B cell (primary cell): ENCODE data around the gene SPATA32. TPM values are rescaled to one million over a fixed set of nuclear protein-coding genes. Genes with fewer than 3 reads are reported as not detected.

Source experiments
- ATAC-seq: fragments of 200-7000 bp; cut with Tn5 transposase; one replicate; pipeline ENCODE4 v1.10.0; 2021; ENCODE audit warnings: low read depth, mild to moderate bottlenecking, moderate number of reproducible peaks, moderate library complexity
- CTCF ChIA-PET: fragments of 350-600 bp; sonication (Branson Sonifier 250); formaldehyde crosslinking; loops from one replicate; lab custom pipeline; 2021; ENCODE audit warnings: antibody characterized with exemption, inconsistent platforms; lab: Charles Lee
- POLR2A ChIA-PET: fragments of 350-600 bp; sonication (Branson Sonifier 250); formaldehyde crosslinking; loops from one replicate; lab custom pipeline; 2021; ENCODE audit warnings: antibody characterized with exemption; lab: Charles Lee
- DNase-seq: peaks from one replicate; pipeline ENCODE4 v3.0.0; 2013
- H2AFZ ChIP-seq: 2 replicates; pipeline ENCODE4 v1.6.1; 2012; ENCODE audit warnings: mild to moderate bottlenecking, low read depth, low read length; ENCODE audit not compliant: insufficient read depth, poor library complexity, severe bottlenecking
- H3K27ac ChIP-seq, 2 donors: 1 replicate in 1 of 2; 2 replicates in 1 of 2; pipeline ENCODE4 v1.5.1; 2012 to 2013; ENCODE audit warnings: low read length in 2 of 2, mild to moderate bottlenecking in 2 of 2, moderate library complexity in 1 of 2
- H3K27me3 ChIP-seq, 4 experiments: fragments of 200-600 bp in 1 of 4; sonication (generic) in 1 of 4; replicated peaks in 1 of 4; 1 replicate in 2 of 4; 2 replicates in 2 of 4; pipeline versions ENCODE4 v1.6.1 to v1.7.0; 2013 to 2016; ENCODE audit warnings: low read length in 3 of 4, mild to moderate bottlenecking in 2 of 4, mixed read lengths in 1 of 4, moderate library complexity in 1 of 4; ENCODE audit not compliant: insufficient read depth in 4 of 4, control insufficient read depth in 3 of 4; ENCODE audit errors: control extremely low read depth in 1 of 4
- H3K36me3 ChIP-seq, 2 experiments: replicated peaks in 1 of 2; 1 replicate in 1 of 2; 2 replicates in 1 of 2; pipeline versions ENCODE4 v1.6.1 to v1.7.1; 2013; ENCODE audit warnings: low read length in 1 of 2; ENCODE audit not compliant: insufficient read depth in 2 of 2, control insufficient read depth in 1 of 2; ENCODE audit errors: control extremely low read depth in 1 of 2, extremely low read depth in 1 of 2
- H3K4me1 ChIP-seq, 2 donors: fragments of 200-600 bp in 1 of 2; sonication (generic) in 1 of 2; 1 replicate in 1 of 2; 2 replicates in 1 of 2; pipeline versions ENCODE4 v1.5.1 to v1.6.1; 2013 to 2017; ENCODE audit warnings: low read length in 2 of 2; ENCODE audit not compliant: control insufficient read depth in 2 of 2, insufficient read depth in 2 of 2
- H3K4me2 ChIP-seq: replicated peaks from 2 replicates; pipeline ENCODE3; 2012; ENCODE audit warnings: mild to moderate bottlenecking, low read depth, low read length; ENCODE audit not compliant: poor library complexity, severe bottlenecking
- H3K4me3 ChIP-seq, 5 experiments: fragments of 200-600 bp in 1 of 5; sonication (generic) in 1 of 5; 1 replicate in 3 of 5; 2 replicates in 2 of 5; pipeline versions ENCODE4 v1.5.1 to v1.7.0; 2011 to 2016; ENCODE audit warnings: low read length in 4 of 5, mild to moderate bottlenecking in 4 of 5, low read depth in 2 of 5, control low read depth in 1 of 5, moderate library complexity in 1 of 5; ENCODE audit not compliant: insufficient read depth in 1 of 5; ENCODE audit errors: control extremely low read depth in 1 of 5, extremely low read depth in 1 of 5
- H3K79me2 ChIP-seq: fragments of 200-600 bp; sonication (generic); one replicate; pipeline ENCODE4 v1.6.0; 2016; ENCODE audit warnings: low read length; ENCODE audit not compliant: control insufficient read depth, insufficient read depth
- H3K9ac ChIP-seq: fragments of 200-600 bp; sonication (generic); 2 replicates; pipeline ENCODE4 v1.6.1; 2017; ENCODE audit warnings: mild to moderate bottlenecking, low read length, moderate library complexity
- H3K9me3 ChIP-seq, 3 donors: one replicate each; pipeline versions ENCODE4 v1.6.1 to v1.7.1; 2013; ENCODE audit warnings: low read length in 2 of 3; ENCODE audit not compliant: control insufficient read depth in 2 of 3, insufficient read depth in 1 of 3; ENCODE audit errors: control extremely low read depth in 1 of 3
- H4K20me1 ChIP-seq: 2 replicates; pipeline ENCODE4 v1.6.0; 2012; ENCODE audit warnings: mild to moderate bottlenecking, low read length; ENCODE audit not compliant: insufficient read depth, control insufficient read depth, poor library complexity, severe bottlenecking
- H3K27ac Mint-ChIP-seq: one replicate; pipeline ENCODE4 v1.8.0; 2021; ENCODE audit warnings: mixed read lengths
- H3K27me3 Mint-ChIP-seq: one replicate; pipeline ENCODE4 v1.8.0; 2021; ENCODE audit warnings: mixed read lengths
- H3K4me1 Mint-ChIP-seq: one replicate; pipeline ENCODE4 v1.8.0; 2021; ENCODE audit warnings: mixed read lengths
- H3K4me3 Mint-ChIP-seq: one replicate; pipeline ENCODE4 v1.8.0; 2021; ENCODE audit warnings: mixed read lengths
- H3K9me3 Mint-ChIP-seq: one replicate; pipeline ENCODE4 v1.8.0; 2022; ENCODE audit warnings: mixed read lengths; ENCODE audit not compliant: insufficient read depth
- EZH2 ChIP-seq: IDR thresholded peaks from 2 replicates; pipeline ENCODE4 v1.6.1; 2012; ENCODE audit warnings: borderline replicate concordance, low read depth, mild to moderate bottlenecking, moderate library complexity, low read length; ENCODE audit not compliant: insufficient read depth, poor library complexity, severe bottlenecking
- WGBS: methylation state at CpG from one replicate; pipeline ENCODE4 v1.1.5; 2013; ENCODE audit warnings: missing lambda C conversion rate; ENCODE audit not compliant: insufficient coverage; 5-methylcytosine and 5-hydroxymethylcytosine counted together
- intact Hi-C: fragments of 100-400 bp; cut with micrococcal nuclease; formaldehyde crosslinking; loops from one replicate; pipeline ENCODE4 v1.10.0; 2022
- polyA plus RNA-seq: library from polyadenylated mRNA; depleted of rRNA; stranded (reverse); fragments of >200 nt; gene quantifications from 2 replicates; pipeline ENCODE4 v1.2.3, GENCODE V29; 2012
- total RNA-seq, 2 donors: library from RNA; stranded (reverse); fragments of 120-200 nt in 1 of 2; gene quantifications; 1 replicate in 1 of 2; 2 replicates in 1 of 2; pipeline versions ENCODE4 v1.2.3 to v1.2.4, GENCODE V29; 2013 to 2022
- TF ChIP-seq, protein P1 (sequence below): fragments of 200-600 bp; IDR thresholded peaks from one replicate; pipeline ENCODE4 v1.8.0; 2022; ENCODE audit warnings: antibody characterized with exemption, mild to moderate bottlenecking

SPATA32 gene
- total and polyA plus RNA-seq, 2 donors (not counting 1 experiment from before 2014, with no cell fraction given): 0.12 to 0.52 TPM

DNA sequence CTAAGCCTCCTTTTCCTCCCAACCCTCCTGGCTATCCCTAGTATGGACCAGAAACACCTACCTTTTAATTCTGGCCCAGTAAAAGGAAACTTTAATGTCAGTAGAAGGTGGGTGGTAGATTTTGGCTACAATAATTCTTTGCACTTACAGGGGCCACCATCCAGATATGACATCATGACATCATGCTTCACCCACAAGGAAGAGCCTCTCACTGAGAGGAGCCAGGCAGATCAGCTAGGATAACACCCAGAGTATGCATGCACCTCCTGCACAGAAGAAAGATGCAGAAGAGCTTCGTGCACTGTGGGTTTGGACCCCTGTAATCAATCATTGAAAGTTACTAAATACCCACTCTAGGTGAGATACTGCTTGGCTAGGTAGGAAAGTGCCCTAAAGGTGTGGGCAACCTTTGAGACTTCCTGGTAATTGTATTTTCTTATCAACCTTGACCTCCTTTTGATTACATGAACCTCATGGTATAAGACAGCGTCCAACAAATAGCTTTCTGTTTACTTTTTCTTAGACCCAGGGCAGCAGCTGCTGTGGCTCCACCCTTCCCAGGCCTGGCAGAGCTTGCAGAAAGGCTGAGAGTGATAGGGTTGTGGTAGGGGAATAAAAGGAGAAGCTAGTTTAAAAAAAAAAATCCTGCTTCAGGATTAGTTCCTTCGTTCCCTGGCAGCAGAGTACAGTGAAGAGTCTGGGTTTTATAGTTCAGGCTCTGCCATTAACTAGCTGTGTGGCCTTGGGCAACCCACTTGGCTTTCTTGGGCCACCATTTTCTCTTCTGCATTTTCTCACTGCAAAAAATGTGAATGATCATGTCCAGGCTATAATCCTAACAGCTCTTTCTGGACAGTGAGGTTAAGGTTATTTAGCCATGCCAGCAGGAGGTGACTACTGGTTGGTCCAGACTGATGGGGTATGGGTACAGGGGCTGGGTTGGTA lies 48.8 kb upstream of the SPATA32 start:
- H3K27ac Mint-ChIP-seq: peak overlapping the region; percentile 92
- Histone ChIP-seq H3K4me2 (peak overlapping the region; percentile 73), H4K20me1 (no peaks in the 10 kb centered on the region), H3K27ac (peak overlapping the region; percentile 87 to 93), H2AFZ (no peak overlapping the region), H3K4me1 (peaks cover 92 to 99% of the 10 kb centered on the region in 2 donors), H3K27me3 (no peaks in the 10 kb centered on the region), H3K9ac (peak overlapping the region; percentile 12), H3K36me3 (peaks cover 2 to 30% of the 10 kb centered on the region in 2 experiments), H3K79me2 (peaks cover 96% of the 10 kb centered on the region), H3K9me3 (no peaks in the 10 kb centered on the region), H3K4me3 (peak overlapping the region in 1 of 5 experiments; percentile 12)
- WGBS: 0% methylated on average over 1 of the region's 3 CpGs
- POLR2A ChIA-PET: interaction anchor here (0.6 to 2.5 kb wide), 6 partner anchors 9 to 278 kb away, joined by 3 to 21 read pairs (median 7); partner anchors contain the start of gene FMNL1
- H3K9me3 Mint-ChIP-seq: no peaks in the 10 kb centered on the region
- ATAC-seq (no peak), DNase-seq (no peak)
- CTCF ChIA-PET: interaction anchor here (0.5 to 12.8 kb wide), 12 partner anchors 10 to 175 kb away, joined by 3 to 207 read pairs (median 6); partner anchors contain the start of genes ACBD4 and FMNL1
- intact Hi-C loops: no loop called here
- TF ChIP-seq, protein P1, sequence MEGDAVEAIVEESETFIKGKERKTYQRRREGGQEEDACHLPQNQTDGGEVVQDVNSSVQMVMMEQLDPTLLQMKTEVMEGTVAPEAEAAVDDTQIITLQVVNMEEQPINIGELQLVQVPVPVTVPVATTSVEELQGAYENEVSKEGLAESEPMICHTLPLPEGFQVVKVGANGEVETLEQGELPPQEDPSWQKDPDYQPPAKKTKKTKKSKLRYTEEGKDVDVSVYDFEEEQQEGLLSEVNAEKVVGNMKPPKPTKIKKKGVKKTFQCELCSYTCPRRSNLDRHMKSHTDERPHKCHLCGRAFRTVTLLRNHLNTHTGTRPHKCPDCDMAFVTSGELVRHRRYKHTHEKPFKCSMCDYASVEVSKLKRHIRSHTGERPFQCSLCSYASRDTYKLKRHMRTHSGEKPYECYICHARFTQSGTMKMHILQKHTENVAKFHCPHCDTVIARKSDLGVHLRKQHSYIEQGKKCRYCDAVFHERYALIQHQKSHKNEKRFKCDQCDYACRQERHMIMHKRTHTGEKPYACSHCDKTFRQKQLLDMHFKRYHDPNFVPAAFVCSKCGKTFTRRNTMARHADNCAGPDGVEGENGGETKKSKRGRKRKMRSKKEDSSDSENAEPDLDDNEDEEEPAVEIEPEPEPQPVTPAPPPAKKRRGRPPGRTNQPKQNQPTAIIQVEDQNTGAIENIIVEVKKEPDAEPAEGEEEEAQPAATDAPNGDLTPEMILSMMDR: no peak
- peak overlapping the region; percentile 68 for H3K4me3 Mint-ChIP-seq
- peaks cover 88% of the 10 kb centered on the region for H3K4me1 Mint-ChIP-seq
- H3K27me3 Mint-ChIP-seq: no peaks in the 10 kb centered on the region

GRCh38 chr17:45309400-45309799 lies 47.5 kb upstream of the SPATA32 start:
- Histone ChIP-seq H3K9me3 (no peaks in the 10 kb centered on the region), H3K4me3 (no peak overlapping the region), H3K9ac (no peak overlapping the region), H3K27ac (peak overlapping the region in 1 of 2 donors; percentile 90), H3K36me3 (peaks cover 2 to 37% of the 10 kb centered on the region in 2 experiments), H2AFZ (no peak overlapping the region), H4K20me1 (no peaks in the 10 kb centered on the region), H3K79me2 (peaks cover 96% of the 10 kb centered on the region), H3K27me3 (no peaks in the 10 kb centered on the region), H3K4me1 (peaks cover 91 to 97% of the 10 kb centered on the region in 2 donors), H3K4me2 (peak overlapping the region; percentile 47)
- peak overlapping the region; percentile 85 for H3K27ac Mint-ChIP-seq
- H3K9me3 Mint-ChIP-seq: no peaks in the 10 kb centered on the region
- POLR2A ChIA-PET: interaction anchor here (0.5 to 2.0 kb wide), 3 partner anchors 13 to 620 kb away, joined by 6 to 14 read pairs (median 10); no protein-coding TSS in a partner anchor
- H3K4me1 Mint-ChIP-seq: peaks cover 82% of the 10 kb centered on the region
- TF ChIP-seq, protein P1: no peak
- no peak for TF ChIP-seq EZH2
- 96% methylated on average over 4 of the region's 4 CpGs for WGBS
- no peak for ATAC-seq
- no peak for DNase-seq
- H3K4me3 Mint-ChIP-seq: peak overlapping the region; percentile 41
- intact Hi-C loops: no loop called here
- CTCF ChIA-PET: interaction anchor here (1.3 to 12.8 kb wide), 4 partner anchors 25 to 112 kb away, joined by 4 to 207 read pairs (median 22); no protein-coding TSS in a partner anchor
- H3K27me3 Mint-ChIP-seq: no peaks in the 10 kb centered on the region
